SU-DHL-6 (cell line): ENCODE results near the gene RND2.

Source experiments
- H2AFZ ChIP-seq: fragments of 200-600 bp; sonication (generic); 2 replicates; pipeline ENCODE4 v1.6.1; 2014; ENCODE audit warnings: low read depth, mild to moderate bottlenecking, moderate library complexity, mixed read lengths, antibody characterized with exemption, low read length; ENCODE audit not compliant: severe bottlenecking
- H3F3A ChIP-seq: fragments of 200-600 bp; shearing (Covaris generic); 2 replicates; pipeline ENCODE4 v1.6.0; 2016; ENCODE audit warnings: antibody characterized with exemption, mild to moderate bottlenecking; ENCODE audit not compliant: insufficient read depth
- H3K27ac ChIP-seq: fragments of 200-600 bp; sonication (generic); 2 replicates; pipeline ENCODE4 v1.5.1; 2016; ENCODE audit warnings: low read depth, mild to moderate bottlenecking, low read length, moderate library complexity, mixed read lengths
- H3K27me3 ChIP-seq: fragments of 200-600 bp; sonication (generic), shearing (Covaris generic); 2 replicates; pipeline ENCODE4 v1.6.0; 2014; ENCODE audit warnings: mild to moderate bottlenecking, low read length
- H3K36me3 ChIP-seq: fragments of 200-600 bp; sonication (generic); 2 replicates; pipeline ENCODE4 v1.6.1; 2014; ENCODE audit warnings: mild to moderate bottlenecking, low read length, mixed read lengths
- H3K4me2 ChIP-seq: fragments of 300-600, 200-600 bp; shearing (Covaris generic), sonication (generic); 2 replicates; pipeline ENCODE4 v1.6.0; 2014; ENCODE audit warnings: low read length, low read depth, mild to moderate bottlenecking; ENCODE audit not compliant: poor library complexity, severe bottlenecking
- H3K4me3 ChIP-seq: fragments of 200-600 bp; sonication (generic); 2 replicates; pipeline ENCODE4 v1.5.1; 2014; ENCODE audit warnings: antibody characterized with exemption, low read length, mild to moderate bottlenecking, mixed read lengths; ENCODE audit not compliant: insufficient read depth, poor library complexity, severe bottlenecking
- H3K79me2 ChIP-seq: fragments of 200-600 bp; sonication (generic); 2 replicates; pipeline ENCODE4 v1.6.1; 2014; ENCODE audit warnings: mild to moderate bottlenecking, low read length, moderate library complexity; ENCODE audit not compliant: insufficient read depth
- H3K9ac ChIP-seq: fragments of 200-600 bp; sonication (generic); 2 replicates; pipeline ENCODE4 v1.7.0; 2014; ENCODE audit warnings: mild to moderate bottlenecking, low read length
- H3K9me2 ChIP-seq: fragments of 200-600 bp; sonication (generic); replicated peaks from 2 replicates; pipeline ENCODE4 v1.6.1; 2014; ENCODE audit warnings: low read length; ENCODE audit not compliant: insufficient read depth
- H3K9me3 ChIP-seq: fragments of 200-600 bp; sonication (generic); 2 replicates; pipeline ENCODE4 v1.6.1; 2014; ENCODE audit warnings: low read length, mixed read lengths; ENCODE audit not compliant: insufficient read depth
- H4K20me1 ChIP-seq: fragments of 200-600 bp; sonication (generic); 2 replicates; pipeline ENCODE4 v1.6.1; 2014; ENCODE audit warnings: low read depth, mild to moderate bottlenecking, antibody characterized with exemption, low read length, moderate library complexity, mixed read lengths
- EZH2phosphoT487 ChIP-seq: fragments of 200-600 bp; sonication (generic), shearing (Covaris generic); conservative IDR thresholded peaks from 2 replicates; pipeline ENCODE4 v1.6.1; 2018; ENCODE audit warnings: mild to moderate bottlenecking, antibody characterized with exemption, low read length, moderate library complexity, mixed read lengths
- TF ChIP-seq, protein P1 (sequence below): fragments of 200-600 bp; sonication (generic); IDR thresholded peaks from one replicate; pipeline ENCODE4 v1.5.1; 2017; ENCODE audit warnings: antibody characterized with exemption, mild to moderate bottlenecking, low read length, moderate library complexity; ENCODE audit not compliant: insufficient read depth, poor library complexity, severe bottlenecking

The RND2 gene

DNA sequence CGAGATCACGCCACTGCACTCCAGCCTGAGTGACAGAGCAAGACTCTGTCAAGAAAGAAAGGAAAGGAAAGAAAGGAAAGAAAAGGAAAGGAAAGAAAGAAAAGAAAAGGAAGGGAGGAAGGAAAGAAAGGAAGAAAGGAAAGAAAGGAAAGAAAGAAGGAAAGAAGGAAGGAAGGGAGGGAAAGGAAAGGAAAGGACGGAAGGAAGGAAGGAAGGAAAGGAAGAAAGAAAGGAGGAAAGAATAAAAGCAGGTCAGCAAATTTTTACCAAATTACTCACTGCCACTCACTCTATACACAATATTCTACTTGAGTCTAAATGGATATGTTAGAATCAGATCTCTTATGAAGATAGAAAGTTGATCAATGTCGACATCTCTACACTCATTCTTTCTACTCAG lies 49.8 kb downstream of the RND2 start:
- Histone ChIP-seq H3K79me2 (no peaks in the 10 kb centered on the region), H3K36me3 (peaks cover 26% of the 10 kb centered on the region), H4K20me1 (no peaks in the 10 kb centered on the region), H3K9me2 (no peaks in the 10 kb centered on the region), H3K9me3 (no peaks in the 10 kb centered on the region), H3K27me3 (no peaks in the 10 kb centered on the region), H3K9ac (no peak overlapping the region), H3K4me3 (no peak overlapping the region), H3F3A (0 out of 2 replicates have a peak, but pooled peaks cover 3% of the 10 kb centered on the region), H2AFZ (no peak overlapping the region), H3K27ac (no peak overlapping the region), H3K4me2 (no peak overlapping the region)
- no peak for TF ChIP-seq EZH2phosphoT487
- TF ChIP-seq, protein P1, sequence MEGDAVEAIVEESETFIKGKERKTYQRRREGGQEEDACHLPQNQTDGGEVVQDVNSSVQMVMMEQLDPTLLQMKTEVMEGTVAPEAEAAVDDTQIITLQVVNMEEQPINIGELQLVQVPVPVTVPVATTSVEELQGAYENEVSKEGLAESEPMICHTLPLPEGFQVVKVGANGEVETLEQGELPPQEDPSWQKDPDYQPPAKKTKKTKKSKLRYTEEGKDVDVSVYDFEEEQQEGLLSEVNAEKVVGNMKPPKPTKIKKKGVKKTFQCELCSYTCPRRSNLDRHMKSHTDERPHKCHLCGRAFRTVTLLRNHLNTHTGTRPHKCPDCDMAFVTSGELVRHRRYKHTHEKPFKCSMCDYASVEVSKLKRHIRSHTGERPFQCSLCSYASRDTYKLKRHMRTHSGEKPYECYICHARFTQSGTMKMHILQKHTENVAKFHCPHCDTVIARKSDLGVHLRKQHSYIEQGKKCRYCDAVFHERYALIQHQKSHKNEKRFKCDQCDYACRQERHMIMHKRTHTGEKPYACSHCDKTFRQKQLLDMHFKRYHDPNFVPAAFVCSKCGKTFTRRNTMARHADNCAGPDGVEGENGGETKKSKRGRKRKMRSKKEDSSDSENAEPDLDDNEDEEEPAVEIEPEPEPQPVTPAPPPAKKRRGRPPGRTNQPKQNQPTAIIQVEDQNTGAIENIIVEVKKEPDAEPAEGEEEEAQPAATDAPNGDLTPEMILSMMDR, result no peak

DNA sequence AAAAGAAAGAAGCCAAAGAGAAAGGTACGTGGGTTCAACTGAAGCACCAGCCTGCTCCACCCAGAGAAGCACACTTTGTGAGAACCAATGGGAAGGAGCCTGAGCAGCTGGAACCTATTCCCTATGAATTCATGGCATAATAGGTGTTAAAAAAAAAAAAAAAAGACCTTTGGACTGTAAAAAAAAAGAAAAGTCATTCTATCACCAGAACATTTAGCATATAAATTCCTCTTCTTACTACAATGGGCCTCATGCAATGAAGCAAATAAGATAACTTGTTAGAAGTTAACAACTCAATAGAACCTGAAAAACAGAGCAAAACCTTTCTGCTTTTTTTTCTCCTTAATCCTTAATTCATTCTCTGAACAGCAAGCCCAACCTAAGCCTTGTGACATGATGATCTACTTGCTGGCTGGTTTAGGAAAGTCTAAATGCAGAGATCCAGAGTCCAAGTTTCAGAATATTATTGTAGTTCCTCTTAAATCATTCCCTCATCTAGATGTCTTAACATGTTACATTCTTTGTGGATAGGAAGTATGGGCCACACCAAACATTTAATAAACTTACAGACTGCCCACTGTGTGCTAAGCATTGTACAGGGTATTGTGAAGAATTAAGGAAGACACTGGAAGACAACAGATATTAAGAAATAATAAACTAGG lies 54.7 kb downstream of the RND2 start:
- Histone ChIP-seq H4K20me1 (no peaks in the 10 kb centered on the region), H3K9ac (no peak overlapping the region), H3K79me2 (no peaks in the 10 kb centered on the region), H3K27ac (no peak overlapping the region), H3K27me3 (no peaks in the 10 kb centered on the region), H2AFZ (no peak overlapping the region), H3K9me3 (no peaks in the 10 kb centered on the region), H3F3A (no peaks in the 10 kb centered on the region), H3K9me2 (no peaks in the 10 kb centered on the region), H3K36me3 (peaks cover 21% of the 10 kb centered on the region; the same call in 1 of the 2 replicates), H3K4me3 (no peak overlapping the region), H3K4me2 (no peak overlapping the region)
- TF ChIP-seq, protein P1, result no peak
- no peak for TF ChIP-seq EZH2phosphoT487
